ENCODE measurements around the gene SELENOI. TPM values are rescaled to one million over a fixed set of nuclear protein-coding genes. Genes with fewer than 3 reads are reported as not detected.

SELENOI gene
- total and polyA plus RNA-seq, 4 experiments from 2014 or later = 2.7 to 20.0 (median 11.4) TPM

GRCh38 chr2:26430826-26431225, 84.9 kb downstream of the SELENOI start:
- Histone ChIP-seq H3K27ac (ENCODE audit: low read depth, low read length) (no peak overlapping the region), H3K27me3 (ENCODE audit: insufficient read depth, low read length) (no peaks in the 10 kb centered on the region), H3K9me3 (ENCODE audit: control insufficient read depth in 1 of 2, low read length in 2 of 2) (no peaks in the 10 kb centered on the region), H3K4me1 (ENCODE audit: insufficient read depth, low read length) (no peaks in the 10 kb centered on the region), H3K4me3 (ENCODE audit: low read length in 2 of 2) (no peak overlapping the region), H3K36me3 (ENCODE audit: insufficient read depth, low read length) (no peaks in the 10 kb centered on the region)
- H3K27me3 Mint-ChIP-seq = peaks cover 4 to 14% of the 10 kb centered on the region in 2 donors
- intact Hi-C loops (cut with micrococcal nuclease) = no loop called here
- ChIA-PET CTCF (ENCODE audit: partially characterized antibody) (interaction anchor here (0.9 kb wide), 1 partner anchor 10 kb away, joined by 3 read pairs; no protein-coding TSS in a partner anchor), POLR2A (ENCODE audit: partially characterized antibody) (no interaction called here)
- no peak overlapping the region for H3K4me3 Mint-ChIP-seq
- H3K9me3 Mint-ChIP-seq = no peaks in the 10 kb centered on the region
- H3K36me3 Mint-ChIP-seq = no peaks in the 10 kb centered on the region
- DNase-seq = no peak
- H3K27ac Mint-ChIP-seq = no peak overlapping the region
- no peaks in the 10 kb centered on the region for H3K4me1 Mint-ChIP-seq

- H3K9me3 ChIP-seq (ENCODE audit: control insufficient read depth in 1 of 2, low read length in 2 of 2) = no peaks in the 10 kb centered on the region
- Mint-ChIP-seq H3K27me3 (peaks cover 4 to 14% of the 10 kb centered on the region in 2 donors), H3K27ac (no peak overlapping the region), H3K36me3 (no peaks in the 10 kb centered on the region), H3K9me3 (no peaks in the 10 kb centered on the region), H3K4me3 (no peak overlapping the region), H3K4me1 (no peaks in the 10 kb centered on the region)
- no peak overlapping the region for H3K4me3 ChIP-seq (ENCODE audit: low read length in 2 of 2)
- H3K27ac ChIP-seq (ENCODE audit: low read depth, low read length) = no peak overlapping the region
- H3K36me3 ChIP-seq (ENCODE audit: insufficient read depth, low read length) = no peaks in the 10 kb centered on the region
- no peaks in the 10 kb centered on the region for H3K4me1 ChIP-seq (ENCODE audit: insufficient read depth, low read length)
- no peak for DNase-seq
- ChIA-PET CTCF (ENCODE audit: partially characterized antibody) (interaction anchor here (0.6 to 0.9 kb wide), 2 partner anchors 10 to 1438 kb away, joined by 3 to 4 read pairs; no protein-coding TSS in a partner anchor), POLR2A (ENCODE audit: partially characterized antibody) (no interaction called here)
- intact Hi-C loops (cut with micrococcal nuclease) = no loop called here
- no peaks in the 10 kb centered on the region for H3K27me3 ChIP-seq (ENCODE audit: insufficient read depth, low read length)
These were observed 86.4 kb downstream of the SELENOI start for GRCh38 chr2:26432363-26432762.

- Mint-ChIP-seq H3K27ac (no peak overlapping the region), H3K27me3 (peaks cover 4 to 14% of the 10 kb centered on the region in 2 donors), H3K9me3 (no peaks in the 10 kb centered on the region), H3K4me1 (no peaks in the 10 kb centered on the region), H3K36me3 (no peaks in the 10 kb centered on the region), H3K4me3 (no peak overlapping the region)
- POLR2A ChIA-PET (ENCODE audit: partially characterized antibody) = no interaction called here
- H3K36me3 ChIP-seq (ENCODE audit: insufficient read depth, low read length) = no peaks in the 10 kb centered on the region
- no peak for DNase-seq
- H3K4me3 ChIP-seq (ENCODE audit: low read length in 2 of 2) = no peak overlapping the region
- no peaks in the 10 kb centered on the region for H3K27me3 ChIP-seq (ENCODE audit: insufficient read depth, low read length)
- CTCF ChIA-PET (ENCODE audit: partially characterized antibody) = interaction anchor here (0.6 to 0.9 kb wide), 2 partner anchors 10 to 1438 kb away, joined by 3 to 4 read pairs; no protein-coding TSS in a partner anchor
- intact Hi-C loops (cut with micrococcal nuclease) = no loop called here
- no peak overlapping the region for H3K27ac ChIP-seq (ENCODE audit: low read depth, low read length)
- H3K9me3 ChIP-seq (ENCODE audit: control insufficient read depth in 1 of 2, low read length in 2 of 2) = no peaks in the 10 kb centered on the region
- H3K4me1 ChIP-seq (ENCODE audit: insufficient read depth, low read length) = no peaks in the 10 kb centered on the region
These were observed 86.9 kb downstream of the SELENOI start for GRCh38 chr2:26432859-26433258.

GRCh38 chr2:26435106-26435505, 89.2 kb downstream of the SELENOI start:
- H3K9me3 ChIP-seq (ENCODE audit: control insufficient read depth in 1 of 2, low read length in 2 of 2) = no peaks in the 10 kb centered on the region
- H3K9me3 Mint-ChIP-seq = no peaks in the 10 kb centered on the region
- CTCF ChIA-PET (ENCODE audit: partially characterized antibody) = no interaction called here
- H3K4me3 Mint-ChIP-seq = no peak overlapping the region
- no peak overlapping the region for H3K27ac Mint-ChIP-seq
- H3K4me1 ChIP-seq (ENCODE audit: insufficient read depth, low read length) = no peaks in the 10 kb centered on the region
- no peak for DNase-seq
- no peaks in the 10 kb centered on the region for H3K36me3 ChIP-seq (ENCODE audit: insufficient read depth, low read length)
- no peaks in the 10 kb centered on the region for H3K36me3 Mint-ChIP-seq
- POLR2A ChIA-PET (ENCODE audit: partially characterized antibody) = no interaction called here
- no peaks in the 10 kb centered on the region for H3K4me1 Mint-ChIP-seq
- H3K27me3 ChIP-seq (ENCODE audit: insufficient read depth, low read length) = no peaks in the 10 kb centered on the region
- H3K4me3 ChIP-seq (ENCODE audit: low read length in 2 of 2) = no peak overlapping the region
- H3K27ac ChIP-seq (ENCODE audit: low read depth, low read length) = no peak overlapping the region
- peaks cover 8 to 15% of the 10 kb centered on the region in 2 donors for H3K27me3 Mint-ChIP-seq
- intact Hi-C loops (cut with micrococcal nuclease) = no loop called here

- ChIA-PET POLR2A (ENCODE audit: partially characterized antibody) (no interaction called here), CTCF (ENCODE audit: partially characterized antibody) (no interaction called here)
- Mint-ChIP-seq H3K4me1 (no peaks in the 10 kb centered on the region), H3K27ac (no peak overlapping the region), H3K9me3 (no peaks in the 10 kb centered on the region), H3K36me3 (no peaks in the 10 kb centered on the region), H3K27me3 (peaks cover 5 to 6% of the 10 kb centered on the region in 2 donors), H3K4me3 (no peak overlapping the region)
- Histone ChIP-seq H3K27me3 (ENCODE audit: insufficient read depth, low read length) (no peaks in the 10 kb centered on the region), H3K4me3 (ENCODE audit: low read length in 2 of 2) (no peak overlapping the region), H3K36me3 (ENCODE audit: insufficient read depth, low read length) (no peaks in the 10 kb centered on the region), H3K9me3 (ENCODE audit: control insufficient read depth in 1 of 2, low read length in 2 of 2) (no peaks in the 10 kb centered on the region), H3K4me1 (ENCODE audit: insufficient read depth, low read length) (no peaks in the 10 kb centered on the region), H3K27ac (ENCODE audit: low read depth, low read length) (no peak overlapping the region)
- intact Hi-C loops (cut with micrococcal nuclease) = no loop called here
- no peak for DNase-seq
These were observed 92.6 kb downstream of the SELENOI start for GRCh38 chr2:26438526-26438925.

DNA sequence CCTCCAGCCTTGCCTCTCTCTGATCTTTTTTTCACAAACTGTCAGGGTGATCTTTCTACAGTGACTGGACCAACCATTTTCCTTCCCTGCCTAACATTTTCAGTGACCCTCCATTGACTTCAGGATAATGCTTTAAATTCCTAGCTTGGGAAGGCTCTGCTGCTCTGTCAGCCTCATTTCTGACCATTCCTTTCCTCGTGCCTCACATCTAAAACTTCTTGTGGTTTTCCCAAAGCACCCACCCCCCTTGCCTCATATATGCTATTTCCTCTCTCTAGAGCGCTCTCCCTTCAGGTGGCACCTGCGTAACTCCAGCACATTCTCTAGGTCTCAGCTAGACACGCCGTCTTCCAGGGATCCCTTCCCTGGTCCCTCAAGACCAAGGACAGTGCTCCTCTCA, 93.0 kb downstream of the SELENOI start:
- H3K4me3 Mint-ChIP-seq = no peak overlapping the region
- no peaks in the 10 kb centered on the region for H3K9me3 Mint-ChIP-seq
- no peaks in the 10 kb centered on the region for H3K4me1 ChIP-seq (ENCODE audit: insufficient read depth, low read length)
- H3K27me3 Mint-ChIP-seq = peaks cover 3 to 5% of the 10 kb centered on the region in 2 donors
- no peak overlapping the region for H3K27ac Mint-ChIP-seq
- intact Hi-C loops (cut with micrococcal nuclease) = no loop called here
- H3K4me1 Mint-ChIP-seq = no peaks in the 10 kb centered on the region
- H3K27ac ChIP-seq (ENCODE audit: low read depth, low read length) = no peak overlapping the region
- H3K36me3 Mint-ChIP-seq = no peaks in the 10 kb centered on the region
- H3K27me3 ChIP-seq (ENCODE audit: insufficient read depth, low read length) = no peaks in the 10 kb centered on the region
- ChIA-PET CTCF (ENCODE audit: partially characterized antibody) (no interaction called here), POLR2A (ENCODE audit: partially characterized antibody) (no interaction called here)
- no peaks in the 10 kb centered on the region for H3K36me3 ChIP-seq (ENCODE audit: insufficient read depth, low read length)
- H3K4me3 ChIP-seq (ENCODE audit: low read length in 2 of 2) = no peak overlapping the region
- no peak for DNase-seq
- no peaks in the 10 kb centered on the region for H3K9me3 ChIP-seq (ENCODE audit: control insufficient read depth in 1 of 2, low read length in 2 of 2)

- no peaks in the 10 kb centered on the region for H3K36me3 Mint-ChIP-seq
- H3K27ac Mint-ChIP-seq = no peak overlapping the region
- no peaks in the 10 kb centered on the region for H3K9me3 Mint-ChIP-seq
- H3K4me3 Mint-ChIP-seq = no peak overlapping the region
- no peak for DNase-seq
- no peaks in the 10 kb centered on the region for H3K27me3 ChIP-seq (ENCODE audit: insufficient read depth, low read length)
- intact Hi-C loops (cut with micrococcal nuclease) = no loop called here
- CTCF ChIA-PET (ENCODE audit: partially characterized antibody) = interaction anchor here (1.1 to 1.3 kb wide), 2 partner anchors 10 kb away, joined by 3 to 5 read pairs; no protein-coding TSS in a partner anchor
- no peaks in the 10 kb centered on the region for H3K4me1 Mint-ChIP-seq
- H3K9me3 ChIP-seq (ENCODE audit: control insufficient read depth in 1 of 2, low read length in 2 of 2) = no peaks in the 10 kb centered on the region
- peaks cover 4 to 5% of the 10 kb centered on the region in 2 donors for H3K27me3 Mint-ChIP-seq
- H3K4me1 ChIP-seq (ENCODE audit: insufficient read depth, low read length) = no peaks in the 10 kb centered on the region
- H3K4me3 ChIP-seq (ENCODE audit: low read length in 2 of 2) = no peak overlapping the region
- no peaks in the 10 kb centered on the region for H3K36me3 ChIP-seq (ENCODE audit: insufficient read depth, low read length)
- POLR2A ChIA-PET (ENCODE audit: partially characterized antibody) = no interaction called here
- H3K27ac ChIP-seq (ENCODE audit: low read depth, low read length) = no peak overlapping the region
These were observed 96.4 kb downstream of the SELENOI start for GRCh38 chr2:26442301-26442700.

GRCh38 chr2:26442707-26443106, 96.8 kb downstream of the SELENOI start:
- Mint-ChIP-seq H3K4me3 (no peak overlapping the region), H3K27ac (no peak overlapping the region), H3K36me3 (no peaks in the 10 kb centered on the region), H3K4me1 (no peaks in the 10 kb centered on the region), H3K27me3 (peaks cover 4 to 5% of the 10 kb centered on the region in 2 donors), H3K9me3 (no peaks in the 10 kb centered on the region)
- Histone ChIP-seq H3K27me3 (ENCODE audit: insufficient read depth, low read length) (no peaks in the 10 kb centered on the region), H3K9me3 (ENCODE audit: control insufficient read depth in 1 of 2, low read length in 2 of 2) (no peaks in the 10 kb centered on the region), H3K4me3 (ENCODE audit: low read length in 2 of 2) (no peak overlapping the region), H3K36me3 (ENCODE audit: insufficient read depth, low read length) (no peaks in the 10 kb centered on the region), H3K27ac (ENCODE audit: low read depth, low read length) (no peak overlapping the region), H3K4me1 (ENCODE audit: insufficient read depth, low read length) (no peaks in the 10 kb centered on the region)
- CTCF ChIA-PET (ENCODE audit: partially characterized antibody) = interaction anchor here (1.1 to 1.3 kb wide), 2 partner anchors 10 kb away, joined by 3 to 5 read pairs; no protein-coding TSS in a partner anchor
- POLR2A ChIA-PET (ENCODE audit: partially characterized antibody) = no interaction called here
- no peak for DNase-seq
- intact Hi-C loops (cut with micrococcal nuclease) = no loop called here
